Endodermal cell (in vitro differentiated cells): ENCODE measurements around the gene EIF2A. TPM values are rescaled to one million over a fixed set of nuclear protein-coding genes. Genes with fewer than 3 reads are reported as not detected.
A peak's percentile ranks its signal among the peaks of the same experiment; 100 is the strongest.

Source experiments
- DNase-seq: peaks from one replicate; pipeline ENCODE4 v3.0.0-alpha.2; 2017
- H3K27ac ChIP-seq: 2 replicates; pipeline ENCODE4 v1.5.1; 2013; ENCODE audit warnings: mild to moderate bottlenecking, low read depth, low read length, moderate library complexity
- H3K27me3 ChIP-seq: 2 replicates; pipeline ENCODE4 v1.6.1; 2013; ENCODE audit warnings: mild to moderate bottlenecking, low read length, moderate library complexity; ENCODE audit not compliant: insufficient read depth, control insufficient read depth, poor library complexity, severe bottlenecking
- H3K36me3 ChIP-seq: 2 replicates; pipeline ENCODE4 v1.7.0; 2013; ENCODE audit warnings: mild to moderate bottlenecking, low read length, moderate library complexity; ENCODE audit not compliant: control insufficient read depth, insufficient read depth
- H3K4me1 ChIP-seq: one replicate; pipeline ENCODE4 v1.7.0; 2013; ENCODE audit warnings: low read length; ENCODE audit not compliant: control insufficient read depth, insufficient read depth
- H3K4me3 ChIP-seq: 2 replicates; pipeline ENCODE4 v1.5.1; 2013; ENCODE audit warnings: mild to moderate bottlenecking, low read length, moderate library complexity
- H3K9ac ChIP-seq: 2 replicates; pipeline ENCODE4 v1.6.1; 2013; ENCODE audit warnings: mild to moderate bottlenecking, low read length, moderate library complexity; ENCODE audit not compliant: poor library complexity, severe bottlenecking; ENCODE audit errors: extremely low read depth
- H3K9me3 ChIP-seq: 2 replicates; pipeline ENCODE4 v1.6.1; 2013; ENCODE audit warnings: mild to moderate bottlenecking, low read length, moderate library complexity; ENCODE audit not compliant: control insufficient read depth
- H3K27ac Mint-ChIP-seq: 2 replicates; pipeline ENCODE4 v1.8.0; 2020; ENCODE audit warnings: mixed read lengths
- H3K27me3 Mint-ChIP-seq: 2 replicates; pipeline ENCODE4 v1.8.0; 2021; ENCODE audit warnings: mild to moderate bottlenecking, mixed read lengths; ENCODE audit not compliant: insufficient read depth
- H3K36me3 Mint-ChIP-seq: 2 replicates; pipeline ENCODE4 v1.8.0; 2020; ENCODE audit warnings: low read depth, mixed read lengths
- H3K4me1 Mint-ChIP-seq: 2 replicates; pipeline ENCODE4 v1.8.0; 2020; ENCODE audit warnings: mixed read lengths
- H3K4me3 Mint-ChIP-seq: 2 replicates; pipeline ENCODE4 v1.8.0; 2020; ENCODE audit warnings: mild to moderate bottlenecking, moderate library complexity, mixed read lengths
- H3K9me3 Mint-ChIP-seq: 2 replicates; pipeline ENCODE4 v1.8.0; 2020; ENCODE audit warnings: mild to moderate bottlenecking, mixed read lengths
- CTCF ChIP-seq: fragments of 200-600 bp; sonication (generic); conservative IDR thresholded peaks from 2 replicates; pipeline ENCODE4 v1.5.0; 2021; ENCODE audit warnings: antibody characterized with exemption, mild to moderate bottlenecking
- WGBS, 2 experiments: methylation state at CpG; one replicate each; pipeline versions ENCODE4 v1.1.5 to v1.1.7; 2013; ENCODE audit warnings: missing lambda C conversion rate in 2 of 2, mixed read lengths in 1 of 2; ENCODE audit not compliant: insufficient coverage in 1 of 2, insufficient read length in 1 of 2; 5-methylcytosine and 5-hydroxymethylcytosine counted together
- total RNA-seq, 2 donors: library from RNA; stranded (reverse); fragmentation: NEBNext Ultra II Directional in 1 of 2; extraction: Animal tissue kit (Norgen Biotek cat#: 25700) in 1 of 2; gene quantifications; 2 replicates in 1 of 2; 3 replicates in 1 of 2; pipeline ENCODE4 v1.2.1, GENCODE V29; 2021

Gene EIF2A
- total RNA-seq, 2 donors from 2014 or later: 63.5 to 63.7 TPM

GRCh38 chr3:150567328-150567727, 20.7 kb downstream of the EIF2A start:
- Histone ChIP-seq H3K9ac (no peak overlapping the region), H3K4me1 (no peaks in the 10 kb centered on the region), H3K27ac (no peak overlapping the region), H3K4me3 (no peak overlapping the region), H3K27me3 (no peaks in the 10 kb centered on the region), H3K9me3 (no peaks in the 10 kb centered on the region), H3K36me3 (peaks cover 82% of the 10 kb centered on the region)
- DNase-seq: no peak
- no peaks in the 10 kb centered on the region for H3K9me3 Mint-ChIP-seq
- H3K4me1 Mint-ChIP-seq: no peaks in the 10 kb centered on the region
- H3K36me3 Mint-ChIP-seq: peaks cover 51% of the 10 kb centered on the region
- peak; percentile 35 for TF ChIP-seq CTCF
- WGBS, 2 experiments: 97% methylated on average over 1 of the region's 1 CpG; no CpG with 5 or more reads in 1 of the 2 experiments
- H3K27me3 Mint-ChIP-seq: no peaks in the 10 kb centered on the region
- no peak overlapping the region for H3K4me3 Mint-ChIP-seq
- H3K27ac Mint-ChIP-seq: no peak overlapping the region

- H3K9me3 ChIP-seq: no peaks in the 10 kb centered on the region
- H3K4me1 ChIP-seq: no peaks in the 10 kb centered on the region
- peaks cover 61% of the 10 kb centered on the region for H3K36me3 ChIP-seq
- H3K27ac ChIP-seq: no peak overlapping the region
- 92% methylated on average over 1 of the region's 1 CpG; no CpG with 5 or more reads in 1 of the 2 experiments for WGBS, 2 experiments
- H3K4me1 Mint-ChIP-seq: no peaks in the 10 kb centered on the region
- no peaks in the 10 kb centered on the region for H3K9me3 Mint-ChIP-seq
- no peak overlapping the region for H3K27ac Mint-ChIP-seq
- no peak overlapping the region for H3K4me3 Mint-ChIP-seq
- peak; percentile 39 for TF ChIP-seq CTCF
- H3K9ac ChIP-seq: no peak overlapping the region
- no peak overlapping the region for H3K4me3 ChIP-seq
- no peak for DNase-seq
- H3K27me3 ChIP-seq: no peaks in the 10 kb centered on the region
- peaks cover 55% of the 10 kb centered on the region for H3K36me3 Mint-ChIP-seq
- no peaks in the 10 kb centered on the region for H3K27me3 Mint-ChIP-seq
These were observed 31.3 kb downstream of the EIF2A start for GRCh38 chr3:150577855-150578254.

- H3K27me3 Mint-ChIP-seq: no peaks in the 10 kb centered on the region
- H3K27me3 ChIP-seq: no peaks in the 10 kb centered on the region
- H3K9me3 ChIP-seq: peaks cover 4% of the 10 kb centered on the region
- H3K4me1 ChIP-seq: no peaks in the 10 kb centered on the region
- peaks cover 59% of the 10 kb centered on the region for H3K36me3 Mint-ChIP-seq
- H3K27ac ChIP-seq: no peak overlapping the region
- TF ChIP-seq CTCF: no peak
- H3K9me3 Mint-ChIP-seq: no peaks in the 10 kb centered on the region
- DNase-seq: no peak
- no peak overlapping the region for H3K4me3 Mint-ChIP-seq
- no peaks in the 10 kb centered on the region for H3K4me1 Mint-ChIP-seq
- peaks cover 71% of the 10 kb centered on the region for H3K36me3 ChIP-seq
- no peak overlapping the region for H3K4me3 ChIP-seq
- no peak overlapping the region for H3K27ac Mint-ChIP-seq
- no peak overlapping the region for H3K9ac ChIP-seq
These were observed 34.6 kb downstream of the EIF2A start for GRCh38 chr3:150581174-150581573.
